Keratinocyte (primary cell): ENCODE data around the gene CDYL.

Experiments
- CTCF ChIP-seq, 3 experiments: IDR thresholded peaks in 1 of 3; conservative IDR thresholded peaks in 1 of 3; optimal IDR thresholded peaks in 1 of 3; 2 replicates in 2 of 3; 3 replicates in 1 of 3; pipeline versions ENCODE3 to v1.5.1; 2011; ENCODE audit warnings: low read length in 3 of 3, mild to moderate bottlenecking in 3 of 3, moderate library complexity in 2 of 3, control low read depth in 1 of 3, inconsistent platforms in 1 of 3; ENCODE audit not compliant: insufficient read depth in 2 of 3; ENCODE audit errors: extremely low read depth in 1 of 3
- EZH2 ChIP-seq: IDR thresholded peaks from one replicate; pipeline ENCODE4 v1.6.1; 2012; ENCODE audit warnings: inconsistent platforms, mild to moderate bottlenecking, low read length, moderate library complexity

GRCh38 chr6:4781426-4781825, 5.2 kb downstream of the CDYL start:
- no peak for TF ChIP-seq CTCF (optimal IDR thresholded peaks at IDR 0.05 in 1 of 3, IDR thresholded peaks at IDR 0.05 in 1 of 3, conservative IDR thresholded peaks at IDR 0.05 in 1 of 3; ENCODE audit: extremely low read depth in 1 of 3, insufficient read depth in 2 of 3, low read length in 3 of 3)
- no peak for TF ChIP-seq EZH2
